ENCODE measurements around the gene DHRS4. TPM values are rescaled to one million over a fixed set of nuclear protein-coding genes. Genes with fewer than 3 reads are reported as not detected.
"Not testable (repeated sequence)": the region's sequence is repeated elsewhere in the genome, so short reads cannot be mapped to it uniquely, and the experiment has no call there.

The DHRS4 gene
- total RNA-seq, 1 experiment from 2014 or later, result 12.7 TPM

- H2BK20ac ChIP-seq (ENCODE audit: low read depth, low read length, poor library complexity, severe bottlenecking); H2AK5ac ChIP-seq (ENCODE audit: insufficient read length, low read length); H3K79me2 ChIP-seq (ENCODE audit: insufficient read depth, low read length); H3K27me3 ChIP-seq (ENCODE audit: insufficient read depth, low read length); H3K9ac ChIP-seq (ENCODE audit: extremely low read depth, insufficient read length, low read length); H3K9me3 Mint-ChIP-seq; H4K8ac ChIP-seq (replicated peaks; ENCODE audit: insufficient read length, low read depth, low read length); H4K20me1 ChIP-seq (ENCODE audit: control insufficient read depth, insufficient read depth, insufficient read length); H3K56ac ChIP-seq (ENCODE audit: insufficient read length, low read depth, low read length); DNase-seq; H3K9me3 ChIP-seq (ENCODE audit: control insufficient read depth, low read depth, low read length); H2BK120ac ChIP-seq (ENCODE audit: low read depth, low read length, poor library complexity, severe bottlenecking); H4K5ac ChIP-seq (ENCODE audit: insufficient read length, low read depth, low read length); H3K14ac ChIP-seq (ENCODE audit: insufficient read depth, low read length); H3K36me3 Mint-ChIP-seq (ENCODE audit: insufficient read depth in 1 of 3, low read depth in 3 of 3); H2BK15ac ChIP-seq (ENCODE audit: low read depth, low read length); H3K79me1 ChIP-seq (ENCODE audit: insufficient read depth, low read depth, low read length, poor library complexity, severe bottlenecking); H3K27me3 Mint-ChIP-seq (ENCODE audit: low read depth); H3K4ac ChIP-seq (ENCODE audit: low read depth, low read length); H3K27ac ChIP-seq (ENCODE audit: insufficient read length, low read depth, low read length); H2AFZ ChIP-seq (ENCODE audit: low read length); H2BK5ac ChIP-seq (ENCODE audit: insufficient read length, low read length); H3K4me1 ChIP-seq (ENCODE audit: insufficient read depth, low read length); H3T11ph ChIP-seq (ENCODE audit: low read length); H2BK12ac ChIP-seq (ENCODE audit: insufficient read length, low read depth, low read length); H3K23ac ChIP-seq (ENCODE audit: insufficient read length, low read depth, low read length); H4K91ac ChIP-seq (ENCODE audit: insufficient read length, low read depth, low read length); H3K18ac ChIP-seq (ENCODE audit: insufficient read length, low read depth, low read length); H3K23me2 ChIP-seq (ENCODE audit: insufficient read length, low read depth, low read length, poor library complexity, severe bottlenecking): not testable (repeated sequence)
- peaks cover 23 to 25% of the 10 kb centered on the region in 2 experiments for H3K4me1 Mint-ChIP-seq
- H3K27ac Mint-ChIP-seq, result peak overlapping the region in 2 of 3 experiments; percentile 97 to 98; a peak in 4 of 7 replicates
- peak overlapping the region; percentile 26 for H3K4me2 ChIP-seq (ENCODE audit: insufficient read depth, insufficient read length, low read length)
- WGBS (ENCODE audit: extremely low coverage, insufficient read length, low lambda C conversion rate), result no CpG with 5 or more reads among the region's 6 CpGs
- H3K4me3 Mint-ChIP-seq, result peak overlapping the region; percentile 98 to 99
These were observed 677 bp downstream of the DHRS4 start for GRCh38 chr14:23954279-23954614.

- H2BK12ac ChIP-seq (ENCODE audit: insufficient read length, low read depth, low read length); H3K9me3 Mint-ChIP-seq; H3K27me3 ChIP-seq (ENCODE audit: insufficient read depth, low read length); H3K23me2 ChIP-seq (ENCODE audit: insufficient read length, low read depth, low read length, poor library complexity, severe bottlenecking); H3K4ac ChIP-seq (ENCODE audit: low read depth, low read length); H3K4me3 Mint-ChIP-seq; H3K27ac ChIP-seq (ENCODE audit: insufficient read length, low read depth, low read length); H4K91ac ChIP-seq (ENCODE audit: insufficient read length, low read depth, low read length); H2BK5ac ChIP-seq (ENCODE audit: insufficient read length, low read length); H4K20me1 ChIP-seq (ENCODE audit: control insufficient read depth, insufficient read depth, insufficient read length); H2BK120ac ChIP-seq (ENCODE audit: low read depth, low read length, poor library complexity, severe bottlenecking); H3K23ac ChIP-seq (ENCODE audit: insufficient read length, low read depth, low read length); H3K36me3 Mint-ChIP-seq (ENCODE audit: insufficient read depth in 1 of 3, low read depth in 3 of 3); H2BK15ac ChIP-seq (ENCODE audit: low read depth, low read length); H3T11ph ChIP-seq (ENCODE audit: low read length); H2AK5ac ChIP-seq (ENCODE audit: insufficient read length, low read length); H3K79me2 ChIP-seq (ENCODE audit: insufficient read depth, low read length); H4K5ac ChIP-seq (ENCODE audit: insufficient read length, low read depth, low read length); H3K27me3 Mint-ChIP-seq (ENCODE audit: low read depth); H3K4me2 ChIP-seq (ENCODE audit: insufficient read depth, insufficient read length, low read length); H3K56ac ChIP-seq (ENCODE audit: insufficient read length, low read depth, low read length); H3K14ac ChIP-seq (ENCODE audit: insufficient read depth, low read length); H2BK20ac ChIP-seq (ENCODE audit: low read depth, low read length, poor library complexity, severe bottlenecking); H3K9me3 ChIP-seq (ENCODE audit: control insufficient read depth, low read depth, low read length); H4K8ac ChIP-seq (replicated peaks; ENCODE audit: insufficient read length, low read depth, low read length); H2AFZ ChIP-seq (ENCODE audit: low read length); H3K18ac ChIP-seq (ENCODE audit: insufficient read length, low read depth, low read length); H3K4me1 ChIP-seq (ENCODE audit: insufficient read depth, low read length); H3K9ac ChIP-seq (ENCODE audit: extremely low read depth, insufficient read length, low read length); DNase-seq; H3K79me1 ChIP-seq (ENCODE audit: insufficient read depth, low read depth, low read length, poor library complexity, severe bottlenecking): not testable (repeated sequence)
- H3K4me1 Mint-ChIP-seq, result peaks cover 23 to 25% of the 10 kb centered on the region in 2 experiments
- no CpG with 5 or more reads among the region's 20 CpGs for WGBS (ENCODE audit: extremely low coverage, insufficient read length, low lambda C conversion rate)
- H3K27ac Mint-ChIP-seq, result peak overlapping the region in 1 of 3 experiments; percentile 55; a peak in 1 of 7 replicates
These were observed 1.4 kb downstream of the DHRS4 start for GRCh38 chr14:23954965-23955364.

Measured in H9 (cell line).